GM12801 (cell line): ENCODE results near the gene ID2.

Source experiments
- TF ChIP-seq, protein P1 (sequence below): IDR thresholded peaks from one replicate; pipeline ENCODE4 v1.5.1; 2011; ENCODE audit warnings: control low read depth; ENCODE audit not compliant: insufficient read length; ENCODE audit errors: extremely low read depth

Gene ID2

DNA sequence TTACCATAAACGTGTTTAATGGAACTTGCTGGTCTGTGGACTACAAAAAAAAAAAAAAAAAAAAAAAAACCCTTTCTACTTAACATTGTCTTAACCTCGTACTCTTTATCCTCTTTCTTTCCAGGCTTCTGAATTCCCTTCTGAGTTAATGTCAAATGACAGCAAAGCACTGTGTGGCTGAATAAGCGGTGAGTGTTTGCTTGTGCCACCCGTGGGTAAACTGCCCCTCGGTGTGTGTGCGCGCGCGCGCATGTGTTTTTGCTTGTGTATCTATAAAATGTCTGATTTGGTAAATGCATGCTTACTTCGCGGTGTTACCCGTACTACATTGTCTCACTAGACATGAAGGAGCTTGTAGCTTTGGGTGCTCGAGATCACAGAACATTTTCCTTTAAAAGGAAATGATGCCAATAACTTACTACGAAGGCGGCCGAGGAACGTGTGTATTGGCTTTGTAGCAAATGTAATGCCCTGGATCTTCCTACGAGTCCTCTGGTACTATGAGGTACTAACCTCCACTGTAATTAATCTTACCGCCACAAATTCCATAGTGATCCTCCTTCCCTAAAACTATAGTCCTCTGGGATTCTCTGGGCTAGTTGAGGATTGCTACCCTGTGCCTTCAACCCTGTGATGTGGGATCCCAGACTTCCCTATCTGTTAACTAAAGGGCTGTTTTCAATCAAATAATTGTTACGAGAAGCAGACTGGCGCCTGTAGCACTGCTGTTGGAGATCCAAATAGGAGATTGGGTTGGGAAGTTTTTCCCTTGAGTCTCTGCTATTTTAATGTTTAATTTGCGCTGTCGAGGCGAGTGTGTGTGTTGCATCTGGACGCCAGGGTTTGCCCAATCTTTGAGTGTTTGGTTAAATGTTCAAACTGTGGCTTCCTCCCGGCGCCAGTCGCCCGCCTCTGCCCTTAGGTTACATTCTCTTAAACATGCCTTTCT, 1.1 kb downstream of the ID2 start:
- TF ChIP-seq, protein P1, sequence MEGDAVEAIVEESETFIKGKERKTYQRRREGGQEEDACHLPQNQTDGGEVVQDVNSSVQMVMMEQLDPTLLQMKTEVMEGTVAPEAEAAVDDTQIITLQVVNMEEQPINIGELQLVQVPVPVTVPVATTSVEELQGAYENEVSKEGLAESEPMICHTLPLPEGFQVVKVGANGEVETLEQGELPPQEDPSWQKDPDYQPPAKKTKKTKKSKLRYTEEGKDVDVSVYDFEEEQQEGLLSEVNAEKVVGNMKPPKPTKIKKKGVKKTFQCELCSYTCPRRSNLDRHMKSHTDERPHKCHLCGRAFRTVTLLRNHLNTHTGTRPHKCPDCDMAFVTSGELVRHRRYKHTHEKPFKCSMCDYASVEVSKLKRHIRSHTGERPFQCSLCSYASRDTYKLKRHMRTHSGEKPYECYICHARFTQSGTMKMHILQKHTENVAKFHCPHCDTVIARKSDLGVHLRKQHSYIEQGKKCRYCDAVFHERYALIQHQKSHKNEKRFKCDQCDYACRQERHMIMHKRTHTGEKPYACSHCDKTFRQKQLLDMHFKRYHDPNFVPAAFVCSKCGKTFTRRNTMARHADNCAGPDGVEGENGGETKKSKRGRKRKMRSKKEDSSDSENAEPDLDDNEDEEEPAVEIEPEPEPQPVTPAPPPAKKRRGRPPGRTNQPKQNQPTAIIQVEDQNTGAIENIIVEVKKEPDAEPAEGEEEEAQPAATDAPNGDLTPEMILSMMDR = no peak

DNA sequence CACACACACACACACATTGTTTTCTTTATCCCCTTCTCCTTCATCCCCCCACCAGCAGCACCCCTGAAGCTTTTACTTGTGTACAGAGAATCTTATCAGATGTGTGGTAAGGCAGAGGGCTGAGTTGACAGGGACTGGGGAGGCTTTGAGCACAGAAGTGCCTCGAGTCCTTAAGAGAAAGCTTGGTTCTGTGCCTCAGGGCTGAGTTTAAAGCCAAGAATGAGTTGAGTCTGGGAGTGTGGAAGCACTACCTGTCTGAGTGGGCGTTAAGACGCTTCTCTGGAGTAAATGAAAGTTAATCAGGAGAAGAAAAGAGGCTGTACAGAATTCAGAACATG, 2.7 kb downstream of the ID2 start:
- TF ChIP-seq, protein P1 = no peak

DNA sequence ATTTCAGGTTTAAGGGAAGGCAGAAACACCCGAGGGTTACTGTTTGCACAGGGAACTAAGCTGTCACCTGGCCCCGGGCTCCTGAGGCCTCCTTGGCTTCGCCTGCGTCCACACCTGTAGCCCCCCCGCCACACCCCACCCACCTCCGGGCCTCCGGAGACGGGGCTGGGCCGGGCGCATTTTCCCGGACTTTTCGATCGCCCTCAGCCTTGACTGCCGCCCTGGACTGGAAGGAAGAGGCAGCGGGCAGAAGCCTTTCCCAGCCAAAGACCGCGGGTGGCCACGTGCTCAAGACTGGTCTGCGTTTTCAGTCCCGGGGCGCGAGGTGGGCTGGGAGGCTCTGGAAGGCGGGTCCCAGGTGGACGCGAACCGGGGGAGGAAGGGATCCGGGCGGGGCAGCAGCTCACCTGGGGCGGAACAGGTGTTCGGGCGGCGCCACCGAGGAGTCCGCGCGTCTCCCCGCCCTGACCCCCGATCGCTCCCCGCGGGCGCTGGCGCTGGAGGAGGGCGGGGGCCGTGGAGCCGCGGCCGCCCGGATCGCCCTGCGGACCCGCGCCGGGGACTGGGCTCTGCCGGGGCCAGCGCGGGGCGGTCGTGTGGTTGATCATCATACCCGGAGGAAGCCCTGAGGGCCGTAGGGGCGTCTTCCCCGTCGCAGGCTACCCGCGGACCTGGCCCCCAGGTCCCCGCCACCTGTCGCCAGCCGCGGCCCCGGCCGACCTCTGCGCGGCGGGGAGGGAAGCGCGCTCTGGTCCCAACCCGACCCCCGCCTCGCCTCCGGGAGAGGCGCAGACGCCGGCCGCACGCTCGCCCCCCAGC, 3.2 kb downstream of the ID2 start:
- TF ChIP-seq, protein P1 = no peak

DNA sequence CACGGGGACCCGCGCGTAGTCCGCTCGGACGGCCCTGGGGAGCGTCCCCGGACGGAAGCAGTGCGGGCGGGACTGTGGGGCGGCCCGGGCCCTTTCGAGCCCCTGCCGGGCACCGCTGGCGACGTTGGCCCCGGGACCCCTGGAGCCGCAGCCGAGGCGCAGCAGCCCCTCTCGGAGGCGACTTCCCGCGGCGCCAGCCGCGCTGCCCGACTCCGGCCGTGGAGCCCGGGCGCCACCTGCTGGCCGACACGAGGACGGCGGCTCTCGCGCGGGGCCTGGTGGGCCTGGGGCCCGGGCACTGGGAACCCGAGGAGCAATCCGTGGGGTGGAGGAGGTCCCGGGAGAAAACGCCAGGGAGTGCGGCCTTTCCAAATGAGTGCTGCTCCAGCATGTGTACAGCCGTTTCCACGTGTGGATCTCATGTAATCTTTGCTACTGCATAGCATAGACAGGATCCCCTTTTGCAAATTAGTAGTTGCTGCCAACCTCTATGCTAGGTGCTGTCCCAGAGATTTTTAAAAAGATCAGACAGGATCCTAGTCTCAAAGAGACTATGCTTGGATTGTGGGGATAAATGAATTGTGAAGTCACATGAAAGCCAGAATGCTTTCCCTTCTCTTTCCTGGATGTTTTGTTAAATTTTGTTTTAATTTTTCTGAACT, 4.0 kb downstream of the ID2 start:
- TF ChIP-seq, protein P1 = no peak

DNA sequence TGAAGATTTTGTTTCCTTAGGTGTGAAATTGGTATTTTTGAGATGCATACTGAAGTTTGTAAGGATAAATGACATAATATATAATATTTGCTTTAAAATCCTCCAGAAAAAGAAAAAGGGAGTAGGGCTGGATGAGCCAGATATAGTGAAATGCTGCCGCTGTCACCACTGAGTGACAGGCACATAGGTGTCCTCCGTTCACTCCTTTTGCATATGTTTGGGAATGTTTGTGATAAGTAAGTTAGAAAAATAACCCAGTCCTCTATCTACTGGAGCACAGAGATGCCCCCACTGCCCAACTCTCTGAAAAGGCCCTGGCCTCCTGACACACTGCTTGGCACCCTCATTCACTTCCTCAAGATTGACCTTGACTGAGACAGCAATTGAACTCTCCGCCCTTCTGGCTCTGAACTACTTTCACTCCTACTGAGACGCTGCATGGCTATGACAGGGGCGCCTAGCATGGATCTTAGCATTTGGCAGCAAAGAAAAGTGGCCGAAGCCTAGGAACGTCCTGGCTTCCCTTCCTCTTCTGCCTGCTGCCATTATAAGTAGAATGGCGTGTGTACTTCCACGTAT, 10.1 kb downstream of the ID2 start:
- TF ChIP-seq, protein P1 = no peak

DNA sequence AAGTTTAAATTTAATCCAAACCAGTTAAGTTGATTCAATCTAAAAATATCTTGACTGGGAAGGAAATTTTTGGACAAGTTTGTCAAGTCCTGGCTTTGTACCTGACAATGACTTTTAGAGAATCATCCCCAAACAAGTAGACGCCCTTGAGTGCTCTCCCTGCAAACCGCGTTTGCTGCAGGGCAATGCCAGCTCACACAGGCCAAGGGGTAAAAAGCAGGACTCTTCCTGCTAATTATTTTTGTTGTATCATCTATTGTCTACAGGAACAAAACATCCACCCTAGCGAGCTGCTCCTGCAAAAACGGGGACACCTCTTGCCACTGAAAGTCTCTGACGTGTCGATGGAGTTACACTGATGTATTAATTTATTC, 10.9 kb downstream of the ID2 start:
- TF ChIP-seq, protein P1 = no peak
